HepG2 (cell line): ENCODE measurements around the gene ENO4. TPM values are rescaled to one million over a fixed set of nuclear protein-coding genes. Genes with fewer than 3 reads are reported as not detected.

Experiments used
- ATAC-seq: fragments of 200-7000 bp; cut with Tn5 transposase; 3 replicates; pipeline ENCODE4 v1.9.1; 2020; ENCODE audit warnings: mild to moderate bottlenecking, moderate library complexity
- BruUV-seq: library from RNA; stranded (reverse); fragments of 400-500 nt; replicated peaks from 2 replicates; lab custom pipeline; 2021; lab: Mats Ljungman, UMichigan
- CTCF ChIA-PET: fragments of 300-600 bp; formaldehyde crosslinking; extraction: SDS; loops from one replicate; lab custom pipeline; 2021; ENCODE audit warnings: low total read pairs, inconsistent platforms, low intra/inter-chr PET ratio; lab: Yijun Ruan, JAX
- POLR2A ChIA-PET: fragments of 350-600 bp; sonication (Branson Sonifier 250); formaldehyde crosslinking; loops from one replicate; lab custom pipeline; 2020; ENCODE audit warnings: antibody characterized with exemption, inconsistent platforms; lab: Yijun Ruan, JAX
- DNase-seq: peaks from one replicate; pipeline ENCODE4 v3.0.0-alpha.2; 2015; ENCODE audit warnings: low spot score
- FAIRE-seq: peaks from 3 replicates; lab custom pipeline; 2011; peaks lifted over from hg19 to GRCh38; lab: Jason Lieb, UNC
- H2AFZ ChIP-seq: one replicate; pipeline ENCODE4 v1.6.1; 2011; ENCODE audit warnings: low read length, inconsistent platforms
- H3K27ac ChIP-seq: fragments of 300-600 bp; 3 replicates; pipeline ENCODE4 v1.8.0; 2011; ENCODE audit warnings: mixed run types, mild to moderate bottlenecking, mixed read lengths, low read length, inconsistent platforms; ENCODE audit not compliant: insufficient read depth; ENCODE audit errors: extremely low read length
- H3K27me3 ChIP-seq, 2 experiments: fragments of 200-600 bp in 1 of 2; 2 replicates in 1 of 2; 3 replicates in 1 of 2; pipeline versions ENCODE4 v1.6.0 to v1.8.0; 2011; ENCODE audit warnings: low read length in 2 of 2, mild to moderate bottlenecking in 2 of 2, moderate library complexity in 2 of 2, inconsistent platforms in 1 of 2; ENCODE audit not compliant: insufficient read depth in 2 of 2, control insufficient read depth in 1 of 2
- H3K36me3 ChIP-seq, 2 experiments: fragments of 200-600 bp in 1 of 2; replicated peaks in 1 of 2; 2 replicates in 1 of 2; 3 replicates in 1 of 2; pipeline versions ENCODE4 v1.5.1 to v1.8.0; 2011; ENCODE audit warnings: low read length in 2 of 2, inconsistent platforms in 1 of 2; ENCODE audit not compliant: insufficient read depth in 2 of 2, control insufficient read depth in 1 of 2
- H3K4me1 ChIP-seq: 2 replicates; pipeline ENCODE4 v1.5.1; 2012; ENCODE audit warnings: low read length, inconsistent platforms; ENCODE audit not compliant: insufficient read depth
- H3K4me2 ChIP-seq: 2 replicates; pipeline ENCODE4 v1.6.0; 2011; ENCODE audit warnings: low read depth, low read length, inconsistent platforms
- H3K4me3 ChIP-seq, 3 experiments: fragments of 200-600 bp in 1 of 3; sonication (generic), shearing (Covaris generic) in 1 of 3; replicated peaks in 1 of 3; 2 replicates each; pipeline ENCODE4 v1.5.1; 2011 to 2016; ENCODE audit warnings: low read length in 3 of 3, inconsistent platforms in 2 of 3, low read depth in 2 of 3, mild to moderate bottlenecking in 2 of 3, control low read depth in 1 of 3, mixed read lengths in 1 of 3; ENCODE audit not compliant: insufficient read depth in 1 of 3
- H3K79me2 ChIP-seq: one replicate; pipeline ENCODE4 v1.6.1; 2011; ENCODE audit warnings: low read length, inconsistent platforms; ENCODE audit not compliant: insufficient read depth
- H3K9ac ChIP-seq: 2 replicates; pipeline ENCODE4 v1.6.0; 2011; ENCODE audit warnings: mild to moderate bottlenecking, low read depth, low read length, inconsistent platforms; ENCODE audit not compliant: insufficient read depth
- H3K9me3 ChIP-seq: 2 replicates; pipeline ENCODE4 v1.5.1; 2012; ENCODE audit warnings: mild to moderate bottlenecking, low read length
- H4K20me1 ChIP-seq: 2 replicates; pipeline ENCODE4 v1.6.0; 2011; ENCODE audit warnings: inconsistent platforms, mild to moderate bottlenecking, low read length, moderate library complexity; ENCODE audit not compliant: insufficient read depth
- ATRX ChIP-seq: sonication (generic); formaldehyde crosslinking; IDR thresholded peaks from 2 replicates; pipeline ENCODE4 v1.4.0; 2020; ENCODE audit warnings: missing genetic modification reagents, borderline replicate concordance
- EED ChIP-seq: sonication (generic); formaldehyde crosslinking; IDR thresholded peaks from 2 replicates; pipeline ENCODE4 v1.5.0; 2020; ENCODE audit warnings: mild to moderate bottlenecking, missing genetic modification reagents
- KAT7 ChIP-seq: IDR thresholded peaks from 2 replicates; pipeline ENCODE4 v1.6.1; 2018; ENCODE audit warnings: borderline replicate concordance, missing compliant biosample characterization
- KLF9 ChIP-seq: IDR thresholded peaks from 2 replicates; pipeline ENCODE4 v1.6.1; 2016; ENCODE audit warnings: low read depth
- PATZ1 ChIP-seq: sonication (generic); formaldehyde crosslinking; IDR thresholded peaks from 2 replicates; pipeline ENCODE4 v1.4.0; 2020; ENCODE audit warnings: missing genetic modification reagents
- RFX1 ChIP-seq: fragments of 450-650 bp; IDR thresholded peaks from 2 replicates; pipeline ENCODE4 v1.6.1; 2017
- SUZ12 ChIP-seq: fragments of 150-350 bp; IDR thresholded peaks from 2 replicates; pipeline ENCODE4 v1.6.1; 2014; ENCODE audit warnings: low read depth, low read length
- ZFP90 ChIP-seq: sonication (generic); formaldehyde crosslinking; IDR thresholded peaks from 2 replicates; pipeline ENCODE4 v1.8.0; 2022; ENCODE audit warnings: missing genetic modification reagents, mild to moderate bottlenecking, inconsistent platforms, borderline replicate concordance
- WGBS: methylation state at CpG from one replicate; pipeline ENCODE4 v1.1.6; 2017; ENCODE audit warnings: low lambda C conversion rate; 5-methylcytosine and 5-hydroxymethylcytosine counted together
- in situ Hi-C: cut with HindIII; loops from 2 replicates; pipeline ENCODE4 v1.10.0; 2017; ENCODE audit warnings: low pct_unique_long_range_greater_than_20kb; ENCODE audit not compliant: extremely low pct_ligation_motif_present
- intact Hi-C: fragments of 100-400 bp; cut with micrococcal nuclease; formaldehyde crosslinking; loops from one replicate; pipeline ENCODE4 v1.10.0; 2022; ENCODE audit not compliant: unreplicated experiment
- polyA plus RNA-seq, 8 experiments: library from polyadenylated mRNA; depleted of rRNA in 3 of 8; stranded (reverse) in 7 of 8; unstranded in 1 of 8; fragments of >200 nt; fragmentation: Illumina TruSeq in 4 of 8; extraction: Trizol in 4 of 8; gene quantifications; 2 replicates each; pipeline versions ENCODE4 v1.2.1 to v1.2.3, GENCODE V29; 2011 to 2016; ENCODE audit warnings: low read depth in 4 of 8, missing spikeins in 1 of 8, mixed read lengths in 1 of 8; ENCODE audit not compliant: insufficient read depth in 1 of 8
- total RNA-seq, 5 experiments: library from RNA; depleted of rRNA; stranded (reverse); fragments of >200 nt; fragmentation: Illumina TruSeq; extraction: Trizol; gene quantifications; 2 replicates each; pipeline ENCODE4 v1.2.3, GENCODE V29; 2016; ENCODE audit warnings: low read depth in 1 of 5

ENO4 gene
- total and polyA plus RNA-seq, 2 of the 13 experiments (the other 11 are each of a cell fraction or from before 2014, with no cell fraction given) = not detected

- TF ChIP-seq SUZ12 = no peak
- TF ChIP-seq RFX1 = no peak
- TF ChIP-seq ZFP90 (CRISPR knock-in tag) = no peak
- TF ChIP-seq KLF9 (CRISPR knock-in tag) = no peak
- no peak for TF ChIP-seq EED
- TF ChIP-seq, all 625 proteins: peak for 0
Observed at GRCh38 chr10:116848032-116848943, 1.0 kb upstream of the ENO4 start (continued).

GRCh38 chr10:116848944-116849247 is 403 bp upstream of the ENO4 start:
- no peaks in the 10 kb centered on the region for H3K36me3 ChIP-seq
- H3K9ac ChIP-seq = peak overlapping the region; percentile 40; the same call in 1 of the 2 replicates
- DNase-seq (no peak), FAIRE-seq (no peak), ATAC-seq (peak; percentile 28)
- in situ Hi-C loops = no loop called here
- peak overlapping the region; percentile 50 to 68 (median 56) for H3K4me3 ChIP-seq
- no peaks in the 10 kb centered on the region for H3K79me2 ChIP-seq
- peak overlapping the region; percentile 81 for H3K4me2 ChIP-seq
- H3K9me3 ChIP-seq = no peaks in the 10 kb centered on the region
- intact Hi-C loops = no loop called here
- H3K27ac ChIP-seq = no peak overlapping the region
- ChIA-PET CTCF (no interaction called here), POLR2A (interaction anchor here (1.0 to 1.3 kb wide), 2 partner anchors 8 to 326 kb away, joined by 3 read pairs; no protein-coding TSS in a partner anchor)
- H3K4me1 ChIP-seq = no peaks in the 10 kb centered on the region; the same call in 1 of the 2 replicates
- TF ChIP-seq KAT7 = no peak
- no peak for TF ChIP-seq ATRX (CRISPR knock-in tag)
- 0 out of 2 replicates have a peak, but pooled peaks have one; percentile 4 for TF ChIP-seq PATZ1 (CRISPR knock-in tag)
- no peaks in the 10 kb centered on the region for H4K20me1 ChIP-seq
- 7% methylated on average over 3 of the region's 23 CpGs for WGBS
- no TSS peak for BruUV-seq
- peaks cover 0 to 36% of the 10 kb centered on the region in 2 experiments; a peak in 2 of 5 replicates for H3K27me3 ChIP-seq
- H2AFZ ChIP-seq = no peak overlapping the region
